ENCODE measurements around the gene HDAC4. TPM values are rescaled to one million over a fixed set of nuclear protein-coding genes. Genes with fewer than 3 reads are reported as not detected.
"Not testable (repeated sequence)": the region's sequence is repeated elsewhere in the genome, so short reads cannot be mapped to it uniquely, and the experiment has no call there.

Gene HDAC4
- 4.6 and 10.9 TPM in 2 replicates for total RNA-seq (2014; rRNA removed; shearing (Covaris generic))

GRCh38 chr2:239400596-239401066, at the start of gene HDAC4:
Gene HDAC4 (minus strand): TSS chr2:239401020. CDS start chr2:239352699, 48,321 bp downstream.
- no peak for DNase-seq (ENCODE audit: low spot score)

- not testable (repeated sequence) for DNase-seq (ENCODE audit: low spot score)
Measured at GRCh38 chr2:239449468-239449867, 48.6 kb upstream of the HDAC4 start.

GRCh38 chr2:239445771-239446524, 45.1 kb upstream of the HDAC4 start:
- DNase-seq (ENCODE audit: low spot score): no peak

- DNase-seq (ENCODE audit: low spot score): peak; percentile 32
Measured at GRCh38 chr2:239444626-239445577, 44.1 kb upstream of the HDAC4 start.

- peak; percentile 81 for DNase-seq (ENCODE audit: low spot score)
Measured at GRCh38 chr2:239443666-239444567, 43.1 kb upstream of the HDAC4 start.

- DNase-seq (ENCODE audit: low spot score): no peak
Measured at GRCh38 chr2:239443102-239443620, 42.3 kb upstream of the HDAC4 start.

GRCh38 chr2:239442192-239442591, 41.4 kb upstream of the HDAC4 start:
- no peak for DNase-seq (ENCODE audit: low spot score)

- no peak for DNase-seq (ENCODE audit: low spot score)
Measured at GRCh38 chr2:239441261-239442078, 40.6 kb upstream of the HDAC4 start.

GRCh38 chr2:239440511-239440959, 39.7 kb upstream of the HDAC4 start:
- no peak for DNase-seq (ENCODE audit: low spot score)

GRCh38 chr2:239439754-239440315, 39.0 kb upstream of the HDAC4 start:
- DNase-seq (ENCODE audit: low spot score): no peak

GRCh38 chr2:239438995-239439753, 38.4 kb upstream of the HDAC4 start:
- no peak for DNase-seq (ENCODE audit: low spot score)

GRCh38 chr2:239438368-239438767, 37.5 kb upstream of the HDAC4 start:
- DNase-seq (ENCODE audit: low spot score): no peak

- DNase-seq (ENCODE audit: low spot score): no peak
Measured at GRCh38 chr2:239436669-239437335, 36.0 kb upstream of the HDAC4 start.

GRCh38 chr2:239436076-239436475, 35.3 kb upstream of the HDAC4 start:
- DNase-seq (ENCODE audit: low spot score): no peak

- peak; percentile 36 for DNase-seq (ENCODE audit: low spot score)
Measured at GRCh38 chr2:239433777-239434403, 33.1 kb upstream of the HDAC4 start.

- DNase-seq (ENCODE audit: low spot score): no peak
Measured at GRCh38 chr2:239432174-239432573, 31.4 kb upstream of the HDAC4 start.

- DNase-seq (ENCODE audit: low spot score): no peak
Measured at GRCh38 chr2:239431536-239431935, 30.7 kb upstream of the HDAC4 start.

Measured in A172 (cell line).